HEK293 (cell line): Measurements from ENCODE around the gene ZSWIM2.

Experiments used
- HOXA7 ChIP-seq: sonication (generic); formaldehyde crosslinking; IDR thresholded peaks from 2 replicates; pipeline ENCODE4 v1.8.1; 2022; ENCODE audit warnings: missing genetic modification reagents, borderline replicate concordance
- KLF7 ChIP-seq: fragments of 450-650 bp; formaldehyde crosslinking; IDR thresholded peaks from 2 replicates; pipeline ENCODE4 v1.5.1; 2016; ENCODE audit warnings: missing biosample characterization, missing genetic modification characterization, borderline replicate concordance
- SALL2 ChIP-seq: fragments of 450-650 bp; formaldehyde crosslinking; IDR thresholded peaks from 2 replicates; pipeline ENCODE4 v1.5.0; 2017; ENCODE audit warnings: missing biosample characterization, mild to moderate bottlenecking, missing genetic modification characterization, borderline replicate concordance
- SP7 ChIP-seq: fragments of 450-650 bp; formaldehyde crosslinking; IDR thresholded peaks from 2 replicates; pipeline ENCODE4 v1.5.1; 2016; ENCODE audit warnings: missing biosample characterization, missing genetic modification characterization
- WT1 ChIP-seq: fragments of 450-650 bp; formaldehyde crosslinking; IDR thresholded peaks from 2 replicates; pipeline ENCODE4 v1.5.1; 2016; ENCODE audit warnings: missing biosample characterization, missing genetic modification characterization
- YY2 ChIP-seq: fragments of 450-650 bp; formaldehyde crosslinking; IDR thresholded peaks from 2 replicates; pipeline ENCODE4 v1.5.1; 2016; ENCODE audit warnings: missing biosample characterization, missing genetic modification characterization
- ZBTB17 ChIP-seq: fragments of 450-650 bp; formaldehyde crosslinking; IDR thresholded peaks from 2 replicates; pipeline ENCODE4 v1.5.1; 2016; ENCODE audit warnings: missing biosample characterization, missing genetic modification characterization
- ZBTB48 ChIP-seq: fragments of 450-650 bp; formaldehyde crosslinking; IDR thresholded peaks from 2 replicates; pipeline ENCODE4 v1.5.1; 2016; ENCODE audit warnings: missing biosample characterization, missing genetic modification characterization
- ZBTB7A ChIP-seq: fragments of 450-650 bp; formaldehyde crosslinking; IDR thresholded peaks from 2 replicates; pipeline ENCODE4 v1.5.1; 2016; ENCODE audit warnings: low read depth, missing biosample characterization, missing genetic modification characterization
- ZIC2 ChIP-seq: fragments of 450-650 bp; formaldehyde crosslinking; IDR thresholded peaks from 2 replicates; pipeline ENCODE4 v1.5.1; 2016; ENCODE audit warnings: missing biosample characterization, missing genetic modification characterization
- ZNF146 ChIP-seq: fragments of 450-650 bp; formaldehyde crosslinking; IDR thresholded peaks from 2 replicates; pipeline ENCODE4 v1.5.1; 2016; ENCODE audit warnings: missing biosample characterization, missing genetic modification characterization
- ZNF155 ChIP-seq: fragments of 450-650 bp; formaldehyde crosslinking; IDR thresholded peaks from 2 replicates; pipeline ENCODE4 v1.5.1; 2016; ENCODE audit warnings: missing biosample characterization, missing genetic modification characterization
- ZNF23 ChIP-seq: fragments of 450-650 bp; formaldehyde crosslinking; IDR thresholded peaks from 2 replicates; pipeline ENCODE4 v1.5.1; 2016; ENCODE audit warnings: missing biosample characterization, missing genetic modification characterization, borderline replicate concordance
- ZNF37A ChIP-seq: fragments of 450-650 bp; IDR thresholded peaks from 2 replicates; pipeline ENCODE4 v1.5.1; 2018; ENCODE audit warnings: missing biosample characterization, missing genetic modification characterization
- ZNF501 ChIP-seq: fragments of 450-650 bp; formaldehyde crosslinking; IDR thresholded peaks from 2 replicates; pipeline ENCODE4 v1.5.1; 2016; ENCODE audit warnings: missing biosample characterization, missing genetic modification characterization
- ZNF521 ChIP-seq: fragments of 450-650 bp; formaldehyde crosslinking; IDR thresholded peaks from 2 replicates; pipeline ENCODE4 v1.5.1; 2017; ENCODE audit warnings: missing biosample characterization, mild to moderate bottlenecking, missing genetic modification characterization
- ZNF544 ChIP-seq: fragments of 450-650 bp; formaldehyde crosslinking; IDR thresholded peaks from 2 replicates; pipeline ENCODE4 v1.5.0; 2017; ENCODE audit warnings: missing biosample characterization, missing genetic modification characterization
- ZNF548 ChIP-seq: fragments of 450-650 bp; formaldehyde crosslinking; IDR thresholded peaks from 2 replicates; pipeline ENCODE4 v1.5.1; 2016; ENCODE audit warnings: missing biosample characterization, missing genetic modification characterization
- ZNF560 ChIP-seq: fragments of 450-650 bp; formaldehyde crosslinking; IDR thresholded peaks from 2 replicates; pipeline ENCODE4 v1.5.1; 2017; ENCODE audit warnings: missing biosample characterization, missing genetic modification characterization, borderline replicate concordance
- ZNF585B ChIP-seq: fragments of 450-650 bp; formaldehyde crosslinking; IDR thresholded peaks from 2 replicates; pipeline ENCODE4 v1.5.1; 2016; ENCODE audit warnings: missing biosample characterization, missing genetic modification characterization
- ZNF626 ChIP-seq: fragments of 450-650 bp; sonication (Bioruptor Pico); formaldehyde crosslinking; IDR thresholded peaks from 2 replicates; pipeline ENCODE4 v1.5.1; 2018; ENCODE audit warnings: missing biosample characterization, missing genetic modification characterization, inconsistent platforms
- ZNF629 ChIP-seq: fragments of 450-650 bp; formaldehyde crosslinking; IDR thresholded peaks from 2 replicates; pipeline ENCODE4 v1.5.1; 2017; ENCODE audit warnings: missing biosample characterization, missing genetic modification characterization
- ZNF677 ChIP-seq: fragments of 450-650 bp; IDR thresholded peaks from 2 replicates; pipeline ENCODE4 v1.5.0; 2018; ENCODE audit warnings: missing biosample characterization, mild to moderate bottlenecking, missing genetic modification characterization, moderate library complexity
- ZNF777 ChIP-seq: fragments of 450-650 bp; formaldehyde crosslinking; IDR thresholded peaks from 2 replicates; pipeline ENCODE4 v1.5.1; 2017; ENCODE audit warnings: missing biosample characterization, missing genetic modification characterization, borderline replicate concordance
- ZSCAN23 ChIP-seq: fragments of 450-650 bp; formaldehyde crosslinking; IDR thresholded peaks from 2 replicates; pipeline ENCODE4 v1.5.1; 2016; ENCODE audit warnings: missing biosample characterization, missing genetic modification characterization
- ZSCAN30 ChIP-seq: fragments of 450-650 bp; IDR thresholded peaks from 2 replicates; pipeline ENCODE4 v1.5.1; 2018; ENCODE audit warnings: missing biosample characterization, mild to moderate bottlenecking, missing genetic modification characterization, moderate library complexity
- TF ChIP-seq, protein P1 (sequence below): fragments of 450-650 bp; formaldehyde crosslinking; IDR thresholded peaks from 2 replicates; pipeline ENCODE4 v1.5.1; 2016; ENCODE audit warnings: missing biosample characterization, missing genetic modification characterization
- TF ChIP-seq, protein P2 (sequence below): fragments of 450-650 bp; formaldehyde crosslinking; IDR thresholded peaks from 2 replicates; pipeline ENCODE4 v1.5.1; 2017; ENCODE audit warnings: missing biosample characterization, missing genetic modification characterization
- TF ChIP-seq, protein P3 (sequence below): fragments of 450-650 bp; IDR thresholded peaks from 2 replicates; pipeline ENCODE4 v1.5.1; 2018; ENCODE audit warnings: missing biosample characterization, missing genetic modification characterization
- TF ChIP-seq, protein P4 (sequence below): fragments of 450-650 bp; formaldehyde crosslinking; conservative IDR thresholded peaks from 2 replicates; pipeline ENCODE4 v1.5.1; 2016; ENCODE audit warnings: low read depth, missing biosample characterization, missing genetic modification characterization
- TF ChIP-seq, protein P5 (sequence below): fragments of 450-650 bp; formaldehyde crosslinking; IDR thresholded peaks from 2 replicates; pipeline ENCODE4 v1.5.1; 2016; ENCODE audit warnings: missing biosample characterization, missing genetic modification characterization

ZSWIM2 gene

DNA sequence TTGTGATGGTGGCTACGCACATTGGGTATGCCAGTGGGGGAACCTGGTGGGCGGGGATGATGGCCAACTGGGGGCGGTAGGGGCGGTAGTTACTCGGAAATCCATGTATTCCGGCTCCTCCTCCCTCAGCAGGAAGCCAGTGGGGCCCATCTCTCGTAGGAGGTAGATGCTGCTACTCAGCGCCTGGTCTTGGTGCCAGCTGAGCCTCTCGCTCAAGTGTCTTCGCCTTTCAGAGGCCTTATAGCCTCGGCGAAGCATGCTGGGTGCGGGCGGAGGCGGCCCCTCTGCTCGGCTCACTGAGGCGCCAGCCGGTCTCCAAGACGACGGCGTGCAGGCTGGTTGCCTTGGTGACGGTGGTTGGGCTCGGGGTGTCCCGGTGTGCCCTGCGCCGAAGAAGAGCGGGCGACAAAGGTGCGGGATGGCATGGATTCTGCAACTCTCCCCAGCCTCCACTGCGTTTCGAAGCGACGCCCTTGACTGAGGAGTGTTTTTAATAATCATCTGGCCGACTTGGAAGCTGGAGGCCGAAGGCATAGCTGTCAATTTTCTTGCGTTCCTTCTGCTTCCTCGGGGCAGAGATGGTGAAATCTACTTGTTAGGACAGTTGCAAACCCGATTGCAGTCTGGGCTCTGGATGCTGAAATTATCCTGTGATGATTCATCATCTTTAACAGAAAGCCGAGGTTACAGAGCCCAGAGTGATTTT, at the start of gene ZSWIM2 (continued):
- TF ChIP-seq, protein P1, sequence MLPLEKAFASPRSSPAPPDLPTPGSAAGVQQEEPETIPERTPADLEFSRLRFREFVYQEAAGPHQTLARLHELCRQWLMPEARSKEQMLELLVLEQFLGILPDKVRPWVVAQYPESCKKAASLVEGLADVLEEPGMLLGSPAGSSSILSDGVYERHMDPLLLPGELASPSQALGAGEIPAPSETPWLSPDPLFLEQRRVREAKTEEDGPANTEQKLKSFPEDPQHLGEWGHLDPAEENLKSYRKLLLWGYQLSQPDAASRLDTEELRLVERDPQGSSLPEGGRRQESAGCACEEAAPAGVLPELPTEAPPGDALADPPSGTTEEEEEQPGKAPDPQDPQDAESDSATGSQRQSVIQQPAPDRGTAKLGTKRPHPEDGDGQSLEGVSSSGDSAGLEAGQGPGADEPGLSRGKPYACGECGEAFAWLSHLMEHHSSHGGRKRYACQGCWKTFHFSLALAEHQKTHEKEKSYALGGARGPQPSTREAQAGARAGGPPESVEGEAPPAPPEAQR: no peak
- no peak for TF ChIP-seq ZBTB48 (tag by site-specific recombination)
- no peak for TF ChIP-seq SALL2 (tag by site-specific recombination)
- TF ChIP-seq, protein P2, sequence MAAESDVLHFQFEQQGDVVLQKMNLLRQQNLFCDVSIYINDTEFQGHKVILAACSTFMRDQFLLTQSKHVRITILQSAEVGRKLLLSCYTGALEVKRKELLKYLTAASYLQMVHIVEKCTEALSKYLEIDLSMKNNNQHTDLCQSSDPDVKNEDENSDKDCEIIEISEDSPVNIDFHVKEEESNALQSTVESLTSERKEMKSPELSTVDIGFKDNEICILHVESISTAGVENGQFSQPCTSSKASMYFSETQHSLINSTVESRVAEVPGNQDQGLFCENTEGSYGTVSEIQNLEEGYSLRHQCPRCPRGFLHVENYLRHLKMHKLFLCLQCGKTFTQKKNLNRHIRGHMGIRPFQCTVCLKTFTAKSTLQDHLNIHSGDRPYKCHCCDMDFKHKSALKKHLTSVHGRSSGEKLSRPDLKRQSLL: no peak
- TF ChIP-seq ZSCAN30: no peak
- no peak for TF ChIP-seq ZNF501 (tag by site-specific recombination)
- TF ChIP-seq ZBTB17 (tag by site-specific recombination): peak; percentile 96
- no peak for TF ChIP-seq ZNF521
- no peak for TF ChIP-seq ZNF677 (tag by site-specific recombination)
- TF ChIP-seq ZNF548 (tag by site-specific recombination): no peak
- TF ChIP-seq HOXA7 (CRISPR knock-in tag): no peak
- no peak for TF ChIP-seq ZNF626 (tag by site-specific recombination)
- TF ChIP-seq ZNF23 (tag by site-specific recombination): no peak
- no peak for TF ChIP-seq ZNF544 (tag by site-specific recombination)
- no peak for TF ChIP-seq ZNF777 (tag by site-specific recombination)
- no peak for TF ChIP-seq ZNF146 (tag by site-specific recombination)
- no peak for TF ChIP-seq ZBTB7A (tag by site-specific recombination)
- TF ChIP-seq ZSCAN23 (tag by site-specific recombination): no peak
- TF ChIP-seq, protein P3, sequence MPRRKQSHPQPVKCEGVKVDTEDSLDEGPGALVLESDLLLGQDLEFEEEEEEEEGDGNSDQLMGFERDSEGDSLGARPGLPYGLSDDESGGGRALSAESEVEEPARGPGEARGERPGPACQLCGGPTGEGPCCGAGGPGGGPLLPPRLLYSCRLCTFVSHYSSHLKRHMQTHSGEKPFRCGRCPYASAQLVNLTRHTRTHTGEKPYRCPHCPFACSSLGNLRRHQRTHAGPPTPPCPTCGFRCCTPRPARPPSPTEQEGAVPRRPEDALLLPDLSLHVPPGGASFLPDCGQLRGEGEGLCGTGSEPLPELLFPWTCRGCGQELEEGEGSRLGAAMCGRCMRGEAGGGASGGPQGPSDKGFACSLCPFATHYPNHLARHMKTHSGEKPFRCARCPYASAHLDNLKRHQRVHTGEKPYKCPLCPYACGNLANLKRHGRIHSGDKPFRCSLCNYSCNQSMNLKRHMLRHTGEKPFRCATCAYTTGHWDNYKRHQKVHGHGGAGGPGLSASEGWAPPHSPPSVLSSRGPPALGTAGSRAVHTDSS (tag by site-specific recombination): no peak
- TF ChIP-seq ZNF629 (tag by site-specific recombination): no peak
- TF ChIP-seq, protein P4, sequence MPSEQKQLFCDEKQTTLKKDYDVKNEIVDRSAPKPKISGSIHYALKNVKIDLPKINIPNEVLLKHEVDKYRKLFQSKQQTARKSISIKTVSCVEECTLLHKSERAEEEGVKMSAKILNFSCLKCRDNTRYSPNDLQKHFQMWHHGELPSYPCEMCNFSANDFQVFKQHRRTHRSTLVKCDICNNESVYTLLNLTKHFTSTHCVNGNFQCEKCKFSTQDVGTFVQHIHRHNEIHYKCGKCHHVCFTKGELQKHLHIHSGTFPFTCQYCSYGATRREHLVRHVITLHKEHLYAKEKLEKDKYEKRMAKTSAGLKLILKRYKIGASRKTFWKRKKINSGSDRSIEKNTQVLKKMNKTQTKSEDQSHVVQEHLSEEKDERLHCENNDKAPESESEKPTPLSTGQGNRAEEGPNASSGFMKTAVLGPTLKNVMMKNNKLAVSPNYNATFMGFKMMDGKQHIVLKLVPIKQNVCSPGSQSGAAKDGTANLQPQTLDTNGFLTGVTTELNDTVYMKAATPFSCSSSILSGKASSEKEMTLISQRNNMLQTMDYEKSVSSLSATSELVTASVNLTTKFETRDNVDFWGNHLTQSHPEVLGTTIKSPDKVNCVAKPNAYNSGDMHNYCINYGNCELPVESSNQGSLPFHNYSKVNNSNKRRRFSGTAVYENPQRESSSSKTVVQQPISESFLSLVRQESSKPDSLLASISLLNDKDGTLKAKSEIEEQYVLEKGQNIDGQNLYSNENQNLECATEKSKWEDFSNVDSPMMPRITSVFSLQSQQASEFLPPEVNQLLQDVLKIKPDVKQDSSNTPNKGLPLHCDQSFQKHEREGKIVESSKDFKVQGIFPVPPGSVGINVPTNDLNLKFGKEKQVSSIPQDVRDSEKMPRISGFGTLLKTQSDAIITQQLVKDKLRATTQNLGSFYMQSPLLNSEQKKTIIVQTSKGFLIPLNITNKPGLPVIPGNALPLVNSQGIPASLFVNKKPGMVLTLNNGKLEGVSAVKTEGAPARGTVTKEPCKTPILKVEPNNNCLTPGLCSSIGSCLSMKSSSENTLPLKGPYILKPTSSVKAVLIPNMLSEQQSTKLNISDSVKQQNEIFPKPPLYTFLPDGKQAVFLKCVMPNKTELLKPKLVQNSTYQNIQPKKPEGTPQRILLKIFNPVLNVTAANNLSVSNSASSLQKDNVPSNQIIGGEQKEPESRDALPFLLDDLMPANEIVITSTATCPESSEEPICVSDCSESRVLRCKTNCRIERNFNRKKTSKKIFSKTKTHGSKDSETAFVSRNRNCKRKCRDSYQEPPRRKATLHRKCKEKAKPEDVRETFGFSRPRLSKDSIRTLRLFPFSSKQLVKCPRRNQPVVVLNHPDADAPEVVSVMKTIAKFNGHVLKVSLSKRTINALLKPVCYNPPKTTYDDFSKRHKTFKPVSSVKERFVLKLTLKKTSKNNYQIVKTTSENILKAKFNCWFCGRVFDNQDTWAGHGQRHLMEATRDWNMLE (tag by site-specific recombination): no peak
- peak; percentile 68 for TF ChIP-seq ZIC2 (tag by site-specific recombination)
- no peak for TF ChIP-seq ZNF560 (tag by site-specific recombination)
- no peak for TF ChIP-seq WT1 (tag by site-specific recombination)
- TF ChIP-seq YY2: no peak
- TF ChIP-seq, protein P5, sequence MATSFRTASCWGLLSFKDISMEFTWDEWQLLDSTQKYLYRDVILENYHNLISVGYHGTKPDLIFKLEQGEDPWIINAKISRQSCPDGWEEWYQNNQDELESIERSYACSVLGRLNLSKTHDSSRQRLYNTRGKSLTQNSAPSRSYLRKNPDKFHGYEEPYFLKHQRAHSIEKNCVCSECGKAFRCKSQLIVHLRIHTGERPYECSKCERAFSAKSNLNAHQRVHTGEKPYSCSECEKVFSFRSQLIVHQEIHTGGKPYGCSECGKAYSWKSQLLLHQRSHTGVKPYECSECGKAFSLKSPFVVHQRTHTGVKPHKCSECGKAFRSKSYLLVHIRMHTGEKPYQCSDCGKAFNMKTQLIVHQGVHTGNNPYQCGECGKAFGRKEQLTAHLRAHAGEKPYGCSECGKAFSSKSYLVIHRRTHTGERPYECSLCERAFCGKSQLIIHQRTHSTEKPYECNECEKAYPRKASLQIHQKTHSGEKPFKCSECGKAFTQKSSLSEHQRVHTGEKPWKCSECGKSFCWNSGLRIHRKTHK (tag by site-specific recombination): no peak
- no peak for TF ChIP-seq SP7
- TF ChIP-seq ZNF585B: no peak
- no peak for TF ChIP-seq KLF7 (tag by site-specific recombination)
- no peak for TF ChIP-seq ZNF37A
- no peak for TF ChIP-seq ZNF155 (tag by site-specific recombination)
